ENCODE data around the gene HDDC3.

Gene HDDC3

GRCh38 chr15:90886291-90886614, 46.1 kb downstream of the HDDC3 start:
- in situ Hi-C loops (cut with HindIII; ENCODE audit: low sequenced_read_pairs) = no loop called here
- no peak for DNase-seq (ENCODE audit: low read depth)
- TF ChIP-seq, protein P1, sequence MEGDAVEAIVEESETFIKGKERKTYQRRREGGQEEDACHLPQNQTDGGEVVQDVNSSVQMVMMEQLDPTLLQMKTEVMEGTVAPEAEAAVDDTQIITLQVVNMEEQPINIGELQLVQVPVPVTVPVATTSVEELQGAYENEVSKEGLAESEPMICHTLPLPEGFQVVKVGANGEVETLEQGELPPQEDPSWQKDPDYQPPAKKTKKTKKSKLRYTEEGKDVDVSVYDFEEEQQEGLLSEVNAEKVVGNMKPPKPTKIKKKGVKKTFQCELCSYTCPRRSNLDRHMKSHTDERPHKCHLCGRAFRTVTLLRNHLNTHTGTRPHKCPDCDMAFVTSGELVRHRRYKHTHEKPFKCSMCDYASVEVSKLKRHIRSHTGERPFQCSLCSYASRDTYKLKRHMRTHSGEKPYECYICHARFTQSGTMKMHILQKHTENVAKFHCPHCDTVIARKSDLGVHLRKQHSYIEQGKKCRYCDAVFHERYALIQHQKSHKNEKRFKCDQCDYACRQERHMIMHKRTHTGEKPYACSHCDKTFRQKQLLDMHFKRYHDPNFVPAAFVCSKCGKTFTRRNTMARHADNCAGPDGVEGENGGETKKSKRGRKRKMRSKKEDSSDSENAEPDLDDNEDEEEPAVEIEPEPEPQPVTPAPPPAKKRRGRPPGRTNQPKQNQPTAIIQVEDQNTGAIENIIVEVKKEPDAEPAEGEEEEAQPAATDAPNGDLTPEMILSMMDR (IDR thresholded peaks at IDR 0.05; ENCODE audit: low read depth, low read length, missing control alignments) = no peak
- no peak overlapping the region for H3K4me3 ChIP-seq (ENCODE audit: low read depth, low read length)

DNA sequence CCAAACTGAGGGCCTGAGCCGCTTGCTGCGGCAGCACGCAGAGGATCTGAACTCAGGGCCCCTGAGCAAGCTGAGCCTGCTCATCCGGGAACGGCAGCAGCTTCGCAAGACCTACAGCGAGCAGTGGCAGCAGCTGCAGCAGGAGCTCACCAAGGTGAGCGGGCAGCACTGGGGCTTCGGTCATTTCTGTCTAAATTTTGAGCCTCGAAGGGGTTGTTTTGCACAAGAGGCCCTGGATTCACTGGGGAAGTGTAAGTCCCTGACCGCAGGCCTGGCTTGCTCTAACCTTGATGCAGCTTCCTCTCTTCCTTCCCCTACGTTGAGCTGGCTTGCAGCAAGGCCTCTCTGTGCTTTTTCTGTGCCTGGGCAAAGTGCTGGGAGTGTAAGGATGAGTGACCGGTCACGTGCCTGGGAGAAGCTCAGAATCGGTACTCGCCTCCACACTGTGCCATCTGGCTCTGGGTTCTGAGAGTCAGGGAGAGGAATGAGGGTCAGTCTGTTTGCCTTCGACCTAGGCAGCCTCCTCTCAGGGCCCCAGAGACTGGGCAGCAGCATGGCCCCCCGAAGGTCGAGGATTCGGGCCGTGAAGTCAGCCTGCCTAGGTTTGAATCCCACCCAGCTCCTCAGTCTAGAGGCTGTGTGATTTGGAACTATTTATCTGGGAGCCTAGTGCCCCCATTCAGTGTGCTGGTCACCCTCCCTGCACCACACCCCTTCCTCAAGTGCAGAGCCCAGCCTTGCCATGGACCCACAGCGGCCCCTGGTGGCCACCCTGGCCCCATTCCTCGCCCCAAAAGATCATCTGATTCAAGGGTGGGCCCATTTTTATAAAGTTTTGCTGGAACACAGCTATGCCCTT, 46.7 kb downstream of the HDDC3 start:
- no peak overlapping the region for H3K4me3 ChIP-seq (ENCODE audit: low read depth, low read length)
- DNase-seq (ENCODE audit: low read depth) = no peak

DNA sequence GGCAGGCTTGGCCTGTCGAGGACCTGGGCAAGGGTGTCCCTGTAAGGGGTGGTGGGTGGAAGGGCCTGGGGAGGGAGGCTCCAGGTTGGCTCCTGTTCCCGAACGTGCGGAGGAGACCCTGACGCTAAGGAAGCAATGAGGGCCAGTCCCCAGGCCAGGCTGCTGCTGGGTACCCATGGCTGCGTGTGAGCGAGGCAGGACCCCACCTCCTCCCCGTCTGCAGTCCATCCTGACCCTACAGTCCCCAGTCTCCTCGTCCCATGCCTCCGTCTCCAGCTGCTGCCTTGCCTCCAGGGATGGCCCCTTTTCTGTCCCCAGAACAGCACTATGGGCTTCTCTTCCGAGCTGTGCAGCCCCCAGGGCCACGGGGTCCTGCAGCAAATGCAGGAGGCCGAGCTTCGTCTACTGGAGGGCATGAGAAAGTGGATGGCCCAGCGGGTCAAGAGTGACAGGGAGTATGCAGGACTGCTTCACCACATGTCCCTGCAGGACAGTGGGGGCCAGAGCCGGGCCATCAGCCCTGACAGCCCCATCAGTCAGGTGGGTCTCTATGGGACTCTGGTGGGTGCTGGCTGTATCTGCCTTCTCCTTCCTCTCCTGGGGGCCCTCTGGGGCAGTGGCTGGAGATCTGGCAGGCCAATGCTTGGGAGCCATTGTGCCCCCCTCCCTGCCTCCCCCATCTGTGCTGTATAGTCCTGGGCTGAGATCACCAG, 47.5 kb downstream of the HDDC3 start:
- peak overlapping the region; percentile 41 for H3K4me3 ChIP-seq (ENCODE audit: low read depth, low read length)
- TF ChIP-seq, protein P1 (IDR thresholded peaks at IDR 0.05; ENCODE audit: low read depth, low read length, missing control alignments) = no peak
- in situ Hi-C loops (cut with HindIII; ENCODE audit: low sequenced_read_pairs) = no loop called here
- no peak for DNase-seq (ENCODE audit: low read depth)

More for the DNA sequence above, 46.7 kb downstream of the HDDC3 start:
- TF ChIP-seq, protein P1 (IDR thresholded peaks at IDR 0.05; ENCODE audit: low read depth, low read length, missing control alignments) = peak; percentile 98
- in situ Hi-C loops (cut with HindIII; ENCODE audit: low sequenced_read_pairs) = no loop called here

DNA sequence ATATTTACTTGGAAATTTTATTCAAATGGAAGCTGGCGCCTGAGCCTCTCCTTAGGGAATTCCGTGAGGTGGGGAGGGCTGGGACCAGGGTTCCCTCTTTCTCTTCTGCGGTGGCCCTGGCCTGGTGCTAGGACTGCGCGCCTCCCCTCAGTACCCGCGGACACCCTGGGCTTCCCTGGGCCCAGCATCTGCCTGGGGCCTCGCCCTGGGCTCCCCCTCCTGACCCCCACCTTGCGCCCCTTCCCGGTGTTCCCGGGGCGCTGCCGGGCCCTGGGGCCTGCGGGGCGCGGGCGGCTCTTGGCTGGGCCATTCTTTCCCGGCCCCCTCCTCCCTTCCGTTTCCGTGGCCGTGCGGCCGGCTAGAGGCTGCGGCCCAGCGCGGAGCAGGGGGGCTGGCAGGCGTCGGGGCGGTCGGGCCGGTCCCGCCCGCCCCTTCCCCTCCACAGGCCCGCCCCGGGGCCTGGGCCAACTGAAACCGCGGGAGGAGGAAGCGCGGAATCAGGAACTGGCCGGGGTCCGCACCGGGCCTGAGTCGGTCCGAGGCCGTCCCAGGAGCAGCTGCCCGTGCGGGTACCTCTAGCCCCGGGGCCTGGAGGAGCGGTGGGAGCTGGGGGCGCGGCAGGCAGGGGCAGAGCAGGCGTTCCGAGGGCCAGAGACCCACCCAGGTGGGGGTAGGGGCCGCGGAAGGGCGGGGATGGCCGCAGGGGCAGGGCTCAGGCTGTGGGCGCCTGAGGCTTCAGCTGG, 48.2 kb downstream of the HDDC3 start, which contains the start of gene FES:
TSS of gene FES (plus strand) at position 529 of the 743 bp plus-strand sequence. CDS start 542 bp downstream, outside the sequence.
- no peak for DNase-seq (ENCODE audit: low read depth)
- in situ Hi-C loops (cut with HindIII; ENCODE audit: low sequenced_read_pairs) = no loop called here
- H3K4me3 ChIP-seq (ENCODE audit: low read depth, low read length) = peak within 1 kb of the TSS; percentile 41
- TF ChIP-seq, protein P1 (IDR thresholded peaks at IDR 0.05; ENCODE audit: low read depth, low read length, missing control alignments) = no peak

GRCh38 chr15:90883526-90883975, 48.8 kb downstream of the HDDC3 start:
- DNase-seq (ENCODE audit: low read depth) = no peak

More at GRCh38 chr15:90883526-90883975, 48.8 kb downstream of the HDDC3 start:
- peak overlapping the region; percentile 41 for H3K4me3 ChIP-seq (ENCODE audit: low read depth, low read length)
- TF ChIP-seq, protein P1 (IDR thresholded peaks at IDR 0.05; ENCODE audit: low read depth, low read length, missing control alignments) = no peak
- in situ Hi-C loops (cut with HindIII; ENCODE audit: low sequenced_read_pairs) = no loop called here
